GM18505 (cell line): Measurements from ENCODE around the gene LLGL2.
"Not testable (repeated sequence)": the region's sequence is repeated elsewhere in the genome, so short reads cannot be mapped to it uniquely, and the experiment has no call there.

Experiments used
- ATAC-seq: cut with Tn5 transposase; IDR thresholded peaks from one replicate; pipeline ENCODE4 v1.9.1; 2021; ENCODE audit not compliant: unreplicated experiment
- POLR2A ChIP-seq: IDR thresholded peaks from 4 replicates; pipeline ENCODE4 v1.6.1; 2011; ENCODE audit warnings: borderline replicate concordance; ENCODE audit not compliant: insufficient read depth, insufficient read length; ENCODE audit errors: extremely low read depth

The LLGL2 gene

GRCh38 chr17:75514919-75515495 is 10.5 kb upstream of the LLGL2 start:
- no peak for TF ChIP-seq POLR2A
- ATAC-seq: no peak

DNA sequence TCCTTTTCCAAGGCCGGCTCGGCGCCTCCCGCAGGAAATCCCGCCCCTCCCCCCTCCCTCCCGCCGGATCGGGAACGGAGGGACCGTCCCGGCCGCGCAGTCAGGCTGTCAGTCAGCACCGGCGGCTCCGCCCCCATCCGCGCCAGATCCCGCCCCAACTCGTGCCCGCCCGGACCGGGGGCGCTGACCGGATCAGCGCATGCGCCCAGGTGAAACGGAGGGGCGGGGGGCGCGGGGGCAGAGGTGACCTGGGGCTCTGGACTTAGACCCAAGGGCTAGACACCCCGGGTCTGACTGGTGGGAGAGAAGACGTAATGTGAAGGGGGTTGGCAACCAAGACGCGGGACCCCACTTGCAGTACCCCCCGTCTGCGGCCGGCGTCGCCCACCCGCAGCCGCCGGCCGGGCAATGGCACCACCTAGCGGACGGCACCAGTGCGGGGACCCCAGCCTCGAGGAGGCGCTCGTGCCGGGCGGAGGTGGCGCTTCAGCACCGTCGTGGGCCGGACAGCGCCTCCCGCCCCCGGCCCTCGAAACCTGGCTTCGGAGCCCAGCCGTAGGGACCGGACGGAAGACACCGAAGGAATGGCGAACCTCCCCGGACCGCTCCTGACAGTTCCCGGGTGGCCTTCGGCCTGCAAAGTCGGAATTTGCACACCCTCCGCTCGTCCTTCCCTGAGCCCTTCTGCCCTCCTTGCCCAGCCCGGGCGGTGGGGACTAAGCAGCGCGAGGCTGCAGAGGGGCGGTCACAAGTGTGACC is 9.8 kb upstream of the LLGL2 start, which contains the start of gene CASKIN2:
Gene CASKIN2, minus strand, starts transcription at position 42 of the 759 bp plus-strand sequence. CDS start 1,733 bp downstream, outside the sequence.
- TF ChIP-seq POLR2A: no peak
- peak; percentile 47 for ATAC-seq

- no peak for TF ChIP-seq POLR2A
- ATAC-seq: peak; percentile 69
Measured at GRCh38 chr17:75516255-75516618, 9.3 kb upstream of the LLGL2 start, which contains the start of gene TSEN54. TSS of gene TSEN54 (plus strand) at chr17:75516528. CDS start at chr17:75516561, 33 bp downstream.

GRCh38 chr17:75516619-75517296 is 8.7 kb upstream of the LLGL2 start:
- peak; percentile 18 for ATAC-seq
- TF ChIP-seq POLR2A: no peak

DNA sequence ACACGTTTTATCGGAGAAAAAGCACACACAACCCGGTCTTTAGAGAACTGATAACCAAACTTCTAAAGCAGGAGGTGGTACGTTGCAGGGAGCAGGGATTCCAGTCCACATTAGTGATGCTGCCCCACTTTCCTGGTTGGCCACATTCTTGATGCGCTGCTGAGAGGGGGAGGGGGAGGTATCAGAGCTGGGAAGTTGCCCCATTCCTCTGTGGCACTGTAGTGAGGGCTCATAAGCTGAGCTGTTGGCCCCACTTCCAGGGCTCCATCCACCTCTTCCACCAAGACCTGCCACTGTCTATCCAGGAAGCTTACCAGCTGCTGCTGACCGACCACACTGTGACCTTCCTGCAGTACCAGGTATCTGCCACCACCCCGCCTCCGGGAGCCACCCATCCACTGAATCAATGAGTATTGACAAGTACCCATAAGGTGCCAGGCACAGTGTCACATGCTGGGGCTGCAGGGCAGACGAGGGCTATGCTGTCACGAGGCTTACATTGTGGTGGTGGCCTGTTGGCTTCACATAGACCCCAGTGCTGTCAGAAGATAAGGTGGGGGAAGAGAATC is 8.1 kb upstream of the LLGL2 start:
- no peak for TF ChIP-seq POLR2A
- no peak for ATAC-seq

- no peak for ATAC-seq
Measured at GRCh38 chr17:75518201-75518600, 7.3 kb upstream of the LLGL2 start.

DNA sequence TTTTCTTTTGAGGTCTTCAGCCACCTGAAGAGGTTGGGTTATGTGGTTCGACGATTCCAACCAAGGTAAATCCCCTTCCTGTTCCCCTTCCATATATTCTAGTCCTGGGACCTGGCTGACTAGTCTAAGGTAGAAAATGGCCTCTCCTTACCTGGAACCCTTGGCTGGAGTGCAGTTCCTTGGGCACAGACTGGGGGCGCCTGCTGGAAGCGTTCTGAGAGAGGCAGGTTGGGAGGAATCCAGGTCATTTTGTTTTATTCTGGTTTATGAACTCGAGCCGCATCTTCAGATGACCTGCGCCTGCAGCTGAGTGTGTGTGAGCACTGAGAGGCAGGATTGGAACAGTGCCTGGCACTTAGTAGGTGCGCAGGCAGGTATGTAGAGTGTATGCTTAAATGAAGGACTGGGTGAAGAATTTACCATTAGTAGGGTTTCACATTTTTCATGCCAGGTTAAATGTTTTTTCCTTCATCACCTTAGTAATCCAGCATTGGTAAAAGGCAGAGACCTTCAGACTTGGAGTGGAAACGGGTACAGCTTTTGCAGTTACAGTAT is 6.4 kb upstream of the LLGL2 start:
- no peak for ATAC-seq

More at GRCh38 chr17:75518201-75518600, 7.3 kb upstream of the LLGL2 start:
- no peak for TF ChIP-seq POLR2A

DNA sequence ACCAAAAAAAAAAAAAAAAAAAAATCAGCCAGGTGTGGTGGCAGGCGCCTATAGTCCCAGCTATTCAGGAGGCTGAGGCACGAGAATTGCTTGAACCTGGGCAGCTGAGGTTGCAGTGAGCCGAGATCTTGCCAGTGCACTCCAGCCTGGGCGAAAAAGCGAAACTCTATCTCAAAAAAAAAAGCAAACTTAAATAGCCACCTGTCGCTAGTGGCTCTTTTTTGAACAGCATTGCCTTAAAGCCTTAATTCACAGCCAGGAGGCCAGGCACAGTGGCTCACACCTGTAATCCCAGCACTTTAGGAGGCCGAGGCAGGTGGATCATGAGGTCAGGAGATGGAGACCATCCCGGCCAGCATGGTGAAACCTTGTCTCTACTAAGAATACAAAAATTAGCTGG is 5.1 kb upstream of the LLGL2 start:
- not testable (repeated sequence) for ATAC-seq

More for the DNA sequence above, 6.4 kb upstream of the LLGL2 start:
- TF ChIP-seq POLR2A: no peak

DNA sequence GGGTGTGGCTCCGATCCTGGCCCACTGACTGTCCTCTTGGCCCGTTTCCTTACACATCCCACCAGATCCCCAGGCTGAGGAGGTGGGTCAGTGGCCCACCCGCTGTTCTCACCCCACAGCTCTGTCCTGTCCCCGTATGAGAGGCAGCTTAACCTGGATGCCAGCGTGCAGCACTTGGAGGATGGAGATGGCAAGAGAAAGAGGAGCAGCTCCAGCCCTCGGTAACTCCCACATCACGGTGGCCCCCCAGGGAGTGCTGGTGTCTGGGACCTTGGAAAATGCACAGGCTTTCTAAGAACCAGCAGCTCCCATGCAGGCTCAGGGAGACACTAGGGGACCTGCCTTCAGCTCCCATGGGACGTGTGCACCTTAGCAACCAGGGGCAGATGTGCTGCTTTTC is 4.2 kb upstream of the LLGL2 start:
- no peak for TF ChIP-seq POLR2A
- ATAC-seq: no peak

GRCh38 chr17:75521951-75522727 is 3.4 kb upstream of the LLGL2 start:
- ATAC-seq: no peak
- TF ChIP-seq POLR2A: no peak

- no peak for ATAC-seq
- TF ChIP-seq POLR2A: no peak
Measured at GRCh38 chr17:75523647-75524046, 1.9 kb upstream of the LLGL2 start.

DNA sequence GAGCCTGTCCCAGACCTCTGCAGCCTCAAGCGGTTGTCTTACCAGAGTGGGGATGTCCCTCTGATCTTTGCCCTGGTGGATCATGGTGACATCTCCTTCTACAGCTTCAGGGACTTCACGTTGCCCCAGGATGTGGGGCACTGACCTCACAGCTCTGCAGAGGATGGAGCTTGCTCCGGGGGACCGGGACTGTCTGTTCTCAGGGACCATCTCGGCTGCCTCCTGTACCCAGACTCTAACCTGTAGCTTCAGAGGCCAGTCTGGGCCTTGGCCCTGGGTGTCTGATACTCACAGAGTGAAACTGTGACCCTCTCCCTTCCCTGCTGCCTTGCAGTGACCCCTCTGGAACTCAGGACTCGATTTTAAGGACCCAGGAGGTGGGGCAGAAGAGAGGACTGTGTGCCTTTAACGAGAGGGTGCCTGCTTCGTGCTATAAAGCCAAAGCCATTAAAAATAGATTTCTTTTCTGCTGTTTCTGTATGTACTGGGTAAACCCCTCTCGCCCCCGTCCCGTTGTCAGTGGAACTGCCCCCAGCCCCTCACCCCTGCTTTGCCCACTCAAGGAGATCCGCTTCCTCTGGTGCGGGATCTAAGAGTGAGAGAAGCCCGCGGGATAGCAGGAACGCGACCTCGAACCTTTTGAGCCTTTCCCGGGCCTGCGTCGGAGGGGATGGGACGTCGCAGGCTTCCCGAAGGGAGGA is 1.1 kb upstream of the LLGL2 start:
- ATAC-seq: no peak
- TF ChIP-seq POLR2A: no peak
